NCI-H82 (cell line): ENCODE data around the gene SMYD3.
"Not testable (repeated sequence)": the region's sequence is repeated elsewhere in the genome, so short reads cannot be mapped to it uniquely, and the experiment has no call there.

ENCODE experiments used
- DNase-seq: peaks from one replicate; lab custom pipeline; 2025; lab: John Stamatoyannopoulos, UW

The SMYD3 gene

DNA sequence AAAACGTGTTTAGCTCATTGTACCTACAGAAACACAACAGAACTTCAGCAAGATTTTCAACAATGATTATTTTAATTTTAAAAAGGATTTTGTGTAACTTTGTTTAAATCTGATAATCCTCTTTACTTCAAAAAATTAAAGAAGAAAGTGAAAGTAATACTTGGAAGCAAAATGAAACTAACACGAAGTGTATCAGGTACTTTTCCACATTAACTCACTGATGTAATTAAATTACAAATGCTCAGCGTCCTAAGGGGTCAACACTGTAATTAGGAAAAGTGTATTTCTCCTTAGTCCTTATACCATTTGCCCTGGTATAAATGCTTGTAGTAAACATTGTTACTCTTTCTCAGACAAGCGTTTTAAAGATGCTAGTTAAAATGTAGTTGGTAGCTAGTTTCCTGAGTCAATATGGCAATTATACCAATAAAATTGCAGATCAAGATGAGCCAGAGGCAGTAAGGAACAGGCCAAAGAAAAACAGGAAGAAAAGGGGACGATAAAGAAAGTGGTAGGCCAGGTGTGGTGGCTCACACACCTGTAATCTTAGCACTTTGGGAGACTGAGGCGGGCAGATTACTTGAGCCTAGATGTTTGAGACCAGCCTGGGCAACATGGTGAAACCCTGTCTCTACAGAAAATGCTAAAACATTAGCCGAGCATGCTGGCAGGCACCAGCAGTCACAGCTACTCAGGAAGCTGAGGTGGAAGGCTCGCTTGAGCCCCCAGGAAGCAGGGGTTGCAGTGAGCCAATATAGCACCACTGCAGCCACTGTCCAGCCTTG, 553.0 kb downstream of the SMYD3 start:
- no peak for DNase-seq

DNA sequence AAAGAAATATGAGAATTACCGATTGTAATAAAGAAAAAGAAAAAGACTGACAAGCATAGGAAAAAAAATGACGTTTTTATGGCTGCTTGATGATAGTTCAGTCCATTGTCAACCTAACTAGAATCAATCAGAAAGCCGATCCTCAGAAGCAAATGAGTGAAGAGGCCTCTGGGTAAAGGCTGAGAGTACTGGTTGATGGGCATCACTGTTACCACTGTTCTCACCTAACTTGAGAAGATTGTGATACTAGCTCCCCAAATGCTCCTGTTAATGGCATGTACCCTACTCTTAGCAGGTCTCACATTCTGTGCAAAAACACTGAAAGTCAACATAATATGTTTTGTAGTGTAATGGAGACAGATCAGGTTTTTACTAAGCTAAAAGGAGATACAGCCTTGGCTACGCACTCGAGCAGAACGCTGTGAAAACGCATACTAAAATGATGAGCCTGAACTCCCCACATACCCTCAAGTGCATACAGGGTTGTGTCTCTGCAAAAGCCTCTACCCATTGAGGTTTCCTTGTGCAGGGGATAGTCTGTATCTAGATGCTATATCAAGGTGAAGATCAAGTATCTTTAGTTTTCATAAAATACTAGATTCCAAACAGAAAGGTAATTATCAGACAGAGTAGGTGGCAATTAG, 554.6 kb downstream of the SMYD3 start:
- no peak for DNase-seq

DNA sequence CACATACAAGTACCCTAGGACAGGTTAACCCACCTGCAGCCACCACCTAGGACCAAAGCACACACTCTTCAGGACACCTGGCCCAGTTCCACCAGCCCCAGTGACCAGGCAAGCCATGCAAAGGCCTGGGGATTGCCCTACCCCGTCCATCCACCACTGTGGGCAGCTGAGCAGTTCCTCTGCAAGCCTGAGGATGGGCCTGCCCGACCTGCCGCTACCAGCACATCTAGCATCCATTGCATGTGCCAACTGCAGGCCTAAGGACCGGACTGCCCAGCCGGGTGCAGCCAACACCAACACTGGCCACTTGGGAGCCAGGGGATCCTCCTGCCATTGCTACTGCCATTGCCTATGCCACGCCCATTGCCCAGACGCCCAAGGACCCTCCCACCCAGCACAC, 558.3 kb downstream of the SMYD3 start:
- DNase-seq = no peak

DNA sequence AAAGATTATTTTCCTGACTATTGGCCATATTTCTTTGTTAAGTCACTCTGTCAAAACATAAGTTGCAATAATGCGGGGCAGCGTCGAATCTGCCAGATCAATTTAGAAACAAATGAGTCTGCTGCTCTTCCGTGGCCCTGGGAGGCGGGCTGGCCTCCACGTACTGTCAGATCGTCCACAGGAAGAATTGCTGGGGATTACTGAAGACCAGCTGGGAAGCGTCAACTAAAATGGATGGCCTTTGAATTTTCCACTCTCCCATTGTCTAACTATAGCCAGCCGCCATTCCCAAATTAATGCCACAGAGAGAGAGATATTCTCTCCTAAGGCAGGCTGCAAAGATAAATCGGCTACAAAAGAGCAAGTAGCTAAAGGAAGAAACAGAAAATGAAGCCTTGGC, 560.2 kb downstream of the SMYD3 start:
- no peak for DNase-seq

DNA sequence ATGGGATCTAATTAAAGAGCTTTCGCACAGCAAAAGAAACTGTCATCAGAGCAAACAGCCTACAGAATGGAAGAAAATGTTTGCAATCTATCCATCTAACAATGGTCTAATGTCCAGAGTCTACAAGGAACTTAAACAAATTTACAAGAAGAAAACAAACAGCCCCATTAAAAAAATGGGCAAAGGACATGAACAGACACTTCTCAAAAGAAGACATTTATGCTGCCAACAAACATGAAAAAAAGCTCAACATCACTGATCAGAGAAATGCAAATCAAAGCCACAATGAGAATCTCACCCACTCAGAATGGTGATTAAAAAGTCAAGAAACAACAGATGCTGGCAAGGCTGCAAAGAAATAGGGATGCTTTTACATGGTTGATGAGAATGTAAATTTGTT, 561.9 kb downstream of the SMYD3 start:
- DNase-seq = not testable (repeated sequence)

DNA sequence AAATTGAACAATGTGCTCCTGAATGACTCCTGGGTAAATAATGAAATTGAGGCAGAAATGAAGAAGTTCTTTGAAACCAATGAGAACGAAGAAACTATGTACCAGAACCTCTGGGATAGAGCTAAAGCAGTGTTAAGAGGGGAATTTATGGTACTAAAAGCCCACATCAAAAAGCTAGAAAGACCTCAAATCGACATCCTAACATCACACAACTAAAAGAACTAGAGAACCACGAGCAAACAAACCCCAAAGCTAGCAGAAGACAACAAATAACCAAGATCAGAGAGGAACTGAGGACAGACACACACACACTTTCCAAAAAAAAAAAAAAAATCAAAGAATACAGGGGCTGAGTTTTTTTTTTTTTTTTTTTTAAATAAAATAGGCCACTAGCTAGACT, 564.2 kb downstream of the SMYD3 start:
- DNase-seq = no peak

DNA sequence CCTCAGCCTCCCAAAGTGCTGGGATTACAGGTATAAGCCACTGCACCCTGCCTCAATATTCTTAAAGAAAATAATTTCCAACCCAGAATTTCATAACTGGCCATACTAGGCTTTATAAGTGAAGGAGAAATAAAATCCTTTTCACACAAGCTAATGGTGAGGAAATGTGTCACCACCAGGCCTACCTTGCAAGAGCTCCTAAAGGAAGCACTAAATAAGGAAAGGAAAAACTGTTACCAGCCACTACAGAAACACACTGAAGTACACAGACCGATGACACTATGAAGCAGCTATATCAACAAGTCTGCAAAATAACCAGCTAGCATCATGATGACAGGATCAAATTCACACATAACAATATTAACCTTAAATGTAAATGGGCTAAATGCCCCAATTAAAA, 565.3 kb downstream of the SMYD3 start:
- not testable (repeated sequence) for DNase-seq

DNA sequence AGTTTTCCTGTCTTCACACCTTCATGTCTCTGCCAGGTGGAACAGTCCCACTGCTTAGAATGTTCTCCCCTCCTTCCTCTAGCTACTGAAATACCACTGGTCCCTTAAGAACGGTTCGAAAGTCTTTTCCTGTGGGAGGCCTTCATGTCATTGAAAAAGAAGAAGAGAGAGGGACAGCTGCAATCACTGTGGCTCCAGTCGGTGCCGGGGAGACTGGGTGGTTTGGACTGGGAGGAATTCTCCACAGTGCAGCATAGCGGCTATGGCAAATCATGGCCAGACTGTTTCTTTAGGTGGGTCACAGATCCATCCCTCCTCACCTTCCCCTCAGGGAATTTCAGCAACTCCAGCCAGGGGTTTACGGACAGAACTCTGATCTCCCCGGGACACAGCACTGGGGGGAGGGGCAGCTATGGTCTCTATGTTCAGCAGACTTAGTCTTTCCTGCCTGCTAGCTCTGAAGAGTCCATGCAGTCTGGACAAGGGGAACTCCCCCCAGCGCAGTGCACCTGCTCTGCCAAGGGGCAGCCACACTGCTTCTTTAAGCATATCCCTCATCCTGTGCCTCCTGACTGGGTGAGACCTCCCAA, 567.2 kb downstream of the SMYD3 start:
- no peak for DNase-seq

DNA sequence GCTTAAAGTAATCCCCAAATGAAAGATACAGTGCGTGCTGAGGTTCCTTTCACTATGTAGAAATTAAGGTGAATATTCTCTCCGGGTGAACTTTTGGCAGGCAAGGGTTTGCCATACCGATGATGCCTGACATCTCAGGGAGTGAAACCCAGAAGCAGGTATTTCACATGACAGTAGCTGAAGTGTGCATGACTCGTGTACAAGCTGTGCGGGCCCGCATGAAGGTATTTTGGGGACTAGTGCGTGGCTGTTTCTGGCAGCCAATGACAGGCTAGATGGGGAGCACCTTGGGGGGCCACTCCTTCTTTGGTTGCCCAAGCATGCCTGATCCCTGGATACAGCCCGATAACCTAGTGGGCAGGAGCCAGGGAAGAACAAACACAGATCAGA, 569.0 kb downstream of the SMYD3 start:
- no peak for DNase-seq

DNA sequence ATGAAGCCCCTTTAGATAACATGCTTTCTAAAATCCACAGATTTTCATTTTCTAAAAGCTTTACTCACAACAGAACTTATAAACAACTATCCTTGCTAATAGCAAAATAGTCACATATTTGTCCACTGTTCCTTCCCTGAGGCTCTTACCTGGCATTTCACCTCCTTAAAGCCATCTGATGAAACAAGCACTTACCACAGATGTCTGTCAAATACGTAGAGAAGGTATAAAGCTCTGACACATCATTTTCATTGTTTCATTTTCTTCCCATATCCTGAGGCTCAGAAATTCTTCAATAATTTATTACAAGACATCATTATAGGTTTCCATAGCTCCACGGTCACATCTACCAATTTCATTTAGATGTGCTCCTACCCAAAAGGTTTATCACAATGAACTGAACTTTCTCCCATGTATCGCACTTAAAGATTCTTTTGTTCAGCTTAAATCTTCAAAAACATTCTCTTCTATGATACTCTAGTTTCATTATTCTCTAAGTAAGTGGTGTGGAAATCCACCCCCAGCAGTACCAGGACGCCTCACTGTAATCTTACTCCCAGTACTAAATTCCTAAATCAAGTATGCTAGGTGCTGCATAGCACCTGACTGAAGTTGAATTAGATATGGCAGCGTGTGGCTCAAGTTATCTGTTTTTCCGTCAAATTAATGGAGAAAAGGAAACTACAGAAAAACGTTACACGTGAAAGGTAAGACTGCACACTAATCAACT, 569.6 kb downstream of the SMYD3 start:
- no peak for DNase-seq

DNA sequence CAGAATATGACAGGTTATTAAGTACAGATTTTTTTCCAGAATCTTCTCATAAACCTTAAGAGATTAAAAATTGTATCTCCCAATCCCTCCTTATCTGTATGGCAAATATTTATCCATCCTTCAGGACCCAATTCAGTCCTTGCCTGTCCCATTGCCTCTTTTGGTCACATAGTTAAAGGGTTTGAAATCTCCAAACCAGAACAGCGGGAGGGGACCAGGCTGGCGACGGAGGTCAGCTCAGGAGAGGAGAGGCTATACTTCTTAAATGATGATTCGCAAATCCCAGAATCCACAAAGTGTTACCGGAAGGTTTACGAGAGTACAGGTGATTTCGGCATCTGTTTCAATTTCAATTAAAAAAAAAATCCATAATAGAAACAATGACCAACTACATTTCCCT, 572.7 kb downstream of the SMYD3 start:
- DNase-seq = no peak

DNA sequence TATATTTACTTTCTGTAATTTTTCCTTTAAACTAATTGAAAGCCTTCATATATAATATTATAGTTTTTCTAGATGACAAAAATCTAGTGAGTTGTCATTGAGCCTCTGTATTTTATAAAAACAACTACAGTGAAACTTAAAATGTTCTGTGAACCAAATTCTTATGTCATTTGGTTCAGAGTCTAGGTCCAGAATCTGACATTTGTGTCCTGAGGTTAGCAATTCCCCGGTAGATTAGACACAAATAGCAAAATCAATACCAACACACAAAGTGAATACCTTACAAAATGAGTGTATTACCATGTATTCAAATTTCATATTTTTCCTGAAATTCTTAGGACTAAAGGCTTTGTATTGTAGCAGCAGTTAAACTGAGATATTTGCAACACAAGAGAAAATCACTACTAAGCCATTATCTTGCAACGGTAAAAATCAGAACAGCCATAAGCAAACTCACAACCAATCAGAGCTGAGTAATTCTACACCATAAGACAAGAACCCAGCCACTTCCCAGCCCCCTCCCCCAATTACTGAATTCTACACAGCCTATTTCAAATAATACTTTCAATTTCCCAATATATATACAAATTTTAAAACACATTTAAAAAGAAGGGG, 573.5 kb downstream of the SMYD3 start:
- no peak for DNase-seq

DNA sequence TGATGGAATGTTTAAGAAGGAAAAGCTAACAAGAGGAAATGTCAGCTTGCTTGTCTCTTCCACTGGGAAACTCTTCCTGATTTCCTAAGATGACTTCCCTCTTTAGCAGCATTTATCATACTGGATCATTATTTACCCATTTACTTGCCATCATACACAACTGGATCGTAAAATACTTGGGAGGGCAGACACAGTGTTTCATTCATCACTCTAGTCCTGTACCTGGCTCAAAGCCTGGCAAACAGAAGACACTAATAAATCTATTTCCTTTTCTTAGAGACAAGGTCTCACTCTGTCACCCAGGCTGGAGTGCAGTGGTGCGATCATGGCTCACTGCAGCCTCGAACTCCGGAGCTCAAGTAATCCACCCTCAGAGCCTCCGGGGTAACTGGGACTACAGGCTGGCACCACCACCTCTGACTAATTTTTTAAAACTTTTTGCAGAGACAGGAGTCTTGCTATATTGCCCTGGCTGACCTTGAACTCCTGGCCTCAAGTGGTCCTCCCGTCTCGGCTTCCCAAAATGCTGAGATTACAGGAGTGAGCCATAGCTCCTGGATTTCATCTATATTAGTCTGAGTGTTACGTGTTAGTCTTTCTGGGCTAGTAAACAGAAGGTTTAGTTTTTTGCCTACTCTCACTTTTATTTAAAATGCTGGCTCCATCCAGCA, 574.6 kb downstream of the SMYD3 start:
- DNase-seq = no peak

DNA sequence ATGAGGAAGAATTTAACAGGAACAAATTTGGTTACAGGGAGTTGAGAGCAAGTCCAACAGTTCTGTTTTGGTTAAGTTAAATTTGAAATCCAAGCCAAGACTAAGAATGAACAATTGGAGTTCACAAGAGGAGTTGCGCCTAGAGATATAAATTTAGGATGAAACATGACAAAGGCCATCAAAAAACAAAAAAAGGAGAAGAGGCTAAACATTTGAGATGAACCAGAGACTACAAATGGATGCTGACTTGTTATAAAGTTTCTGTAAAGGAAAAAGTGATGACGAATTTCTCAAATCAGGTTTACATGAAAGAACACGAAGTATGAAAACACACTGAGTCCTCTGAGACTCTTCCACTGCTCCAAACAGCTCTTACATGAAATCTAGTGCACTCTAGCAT, 575.6 kb downstream of the SMYD3 start:
- DNase-seq = no peak

DNA sequence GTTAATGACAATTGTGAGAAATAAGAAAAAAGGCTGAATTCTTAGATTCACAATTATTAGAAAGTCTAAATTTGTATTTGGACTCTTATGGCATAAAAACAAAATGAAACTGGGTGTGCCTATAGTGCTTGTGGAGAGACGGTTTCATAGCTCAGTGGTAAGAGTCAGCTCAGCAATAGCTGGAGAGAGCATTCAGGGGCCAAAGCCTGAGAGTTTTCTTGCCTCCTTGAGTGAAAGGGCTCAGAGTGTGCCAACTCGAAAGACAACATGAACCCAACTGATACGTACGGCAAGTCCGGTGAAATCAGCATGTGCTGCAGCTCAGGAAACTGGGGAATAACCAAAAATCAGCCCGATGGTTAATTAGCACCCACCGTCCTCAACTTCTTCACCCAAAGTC, 577.9 kb downstream of the SMYD3 start:
- DNase-seq = no peak

DNA sequence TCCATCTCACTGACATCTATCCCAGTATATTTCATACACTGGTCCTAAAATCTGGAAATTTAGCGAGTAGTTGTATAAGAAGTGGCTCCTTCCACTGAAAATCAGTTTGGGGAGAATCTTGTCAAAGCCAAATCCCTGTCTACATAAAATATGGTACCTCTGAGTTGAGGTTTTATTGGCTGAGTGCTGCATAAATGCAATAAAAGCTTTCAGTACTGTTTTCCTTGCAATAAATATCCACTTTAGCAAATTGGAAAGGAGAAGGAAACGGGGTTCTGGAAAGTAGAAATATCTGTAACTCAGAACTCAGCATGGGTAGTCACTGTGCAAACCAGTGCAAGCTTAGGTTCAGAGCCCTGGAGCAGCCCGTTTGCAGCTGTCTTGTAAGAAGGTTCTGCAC, 580.2 kb downstream of the SMYD3 start:
- DNase-seq = no peak

DNA sequence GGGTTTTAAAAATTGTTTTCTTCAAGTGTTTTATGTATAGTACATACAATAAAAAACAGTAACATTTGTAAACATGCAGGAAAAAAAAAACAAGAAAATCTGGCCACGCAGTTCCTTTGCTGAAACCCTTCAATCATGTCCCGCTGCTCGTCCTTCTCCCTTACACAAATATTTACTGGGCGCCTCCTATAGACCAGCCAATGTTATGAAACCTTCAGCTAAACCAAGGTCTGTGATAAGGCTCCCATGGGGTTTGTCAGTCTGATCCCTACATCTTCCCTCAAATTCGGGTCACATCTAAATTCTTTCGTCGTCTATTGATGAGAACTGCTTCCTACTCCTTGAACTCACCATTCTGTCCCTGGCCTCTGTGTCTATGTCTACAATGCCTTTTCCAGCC, 583.9 kb downstream of the SMYD3 start:
- DNase-seq = peak; percentile 89

DNA sequence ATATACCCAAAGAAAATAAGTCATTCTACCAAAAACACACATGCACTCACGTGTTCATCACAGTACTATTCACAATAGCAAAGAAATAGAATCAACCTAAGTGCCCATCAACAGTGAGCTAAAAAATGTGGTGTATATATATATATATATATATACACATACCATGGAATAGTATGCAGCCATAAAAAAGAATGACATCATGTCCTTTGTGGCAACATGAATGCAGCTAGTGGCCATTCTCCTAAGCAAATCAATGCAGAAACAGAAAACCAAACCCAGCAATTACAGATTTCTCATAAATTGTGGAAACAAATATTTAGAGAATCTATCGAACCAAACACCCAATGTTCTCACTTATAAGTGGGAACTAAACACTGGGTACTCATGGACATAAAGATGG, 585.7 kb downstream of the SMYD3 start:
- DNase-seq = no peak

DNA sequence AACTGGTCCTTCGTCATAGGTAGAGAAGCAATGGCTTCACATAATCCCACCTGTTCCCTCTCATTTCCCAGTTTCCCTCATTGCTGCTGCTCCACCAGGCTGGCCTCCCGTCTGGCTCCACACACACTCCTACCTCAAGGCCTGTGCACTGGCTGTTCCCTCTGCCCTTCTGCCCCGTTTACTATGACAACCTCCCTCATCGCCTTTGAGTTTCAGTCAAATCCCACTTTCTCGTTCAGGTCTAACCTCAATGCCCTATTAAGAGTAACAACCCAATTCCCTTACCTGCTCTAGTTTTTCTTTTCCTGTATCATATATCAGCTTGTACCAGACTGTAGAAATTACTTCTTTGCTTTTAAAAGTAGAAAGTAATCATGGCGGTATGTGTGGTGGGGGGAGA, 589.7 kb downstream of the SMYD3 start:
- DNase-seq = no peak

DNA sequence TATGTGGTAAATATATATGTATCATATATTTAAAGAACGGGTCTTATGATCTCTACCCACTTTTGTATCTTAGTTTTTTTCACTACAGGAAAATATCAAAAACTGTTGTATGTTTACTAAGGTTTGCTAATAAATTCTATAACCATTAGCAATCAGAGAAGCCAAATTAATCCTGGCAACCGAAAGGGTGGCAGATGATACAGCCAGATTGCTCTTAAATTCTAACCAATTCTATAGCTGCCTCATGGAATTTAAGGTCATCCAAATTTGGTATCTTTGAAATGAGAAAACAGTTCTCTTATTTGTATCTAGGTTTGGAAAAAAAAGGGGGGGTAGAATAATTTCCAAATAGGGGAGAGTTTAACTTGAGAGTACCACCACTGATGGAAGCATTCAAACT, 591.2 kb downstream of the SMYD3 start:
- peak; percentile 13 for DNase-seq

DNA sequence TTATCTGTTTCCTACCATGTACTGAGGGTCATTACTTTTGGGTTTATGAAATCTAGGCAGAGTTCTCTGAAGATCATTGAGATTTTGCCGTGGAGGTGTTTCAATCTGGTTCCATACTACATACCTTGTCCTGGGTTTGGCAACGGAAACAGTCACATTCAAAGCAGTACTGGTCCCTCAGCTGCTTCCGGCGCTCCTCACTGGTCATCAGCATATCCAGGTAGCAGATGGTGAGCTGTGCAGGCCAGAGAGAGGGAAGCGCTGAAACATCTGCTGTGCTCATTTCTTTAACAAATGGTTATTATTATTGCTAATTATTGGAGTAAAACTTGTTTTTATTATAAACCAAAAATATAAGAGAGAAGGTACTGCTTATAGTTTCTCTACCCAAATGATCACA, 591.7 kb downstream of the SMYD3 start:
- DNase-seq = peak; percentile 76

DNA sequence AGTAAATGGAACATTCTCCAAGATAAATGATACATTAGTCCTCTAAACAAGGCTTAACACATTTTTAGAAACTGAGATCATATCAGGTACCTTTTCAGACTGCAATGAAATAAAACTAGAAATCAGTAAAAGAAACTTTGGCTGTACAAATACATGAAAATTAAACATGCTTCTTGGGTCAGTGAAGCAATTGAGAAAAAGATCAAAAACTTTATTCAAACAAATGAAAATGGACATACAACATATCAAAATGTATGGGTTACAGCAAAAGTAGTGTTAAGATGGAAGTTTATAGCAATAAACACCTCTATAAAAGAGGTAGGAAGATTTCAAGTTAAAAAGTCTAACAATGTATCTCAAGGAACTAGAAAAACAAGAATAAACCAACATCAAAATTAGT, 598.5 kb downstream of the SMYD3 start:
- no peak for DNase-seq
